BJ (cell line): ENCODE measurements around the gene MYO9B. TPM values are rescaled to one million over a fixed set of nuclear protein-coding genes. Genes with fewer than 3 reads are reported as not detected.

Experiments used
- CTCF ChIA-PET: fragments of 350-600 bp; formaldehyde crosslinking; extraction: SDS; loops from one replicate; lab custom pipeline; 2021; ENCODE audit warnings: antibody characterized with exemption, inconsistent platforms; lab: Yijun Ruan, JAX
- POLR2A ChIA-PET: fragments of 300-600 bp; sonication (Branson Sonifier 250); formaldehyde crosslinking; extraction: SDS; loops from one replicate; lab custom pipeline; 2021; ENCODE audit warnings: antibody characterized with exemption; lab: Charles Lee
- DNase-seq: peaks from one replicate; pipeline ENCODE4 v3.0.0-alpha.2; 2011; ENCODE audit warnings: low read depth
- H3K27me3 ChIP-seq: 2 replicates; pipeline ENCODE4 v1.6.0; 2011; ENCODE audit warnings: low read length; ENCODE audit not compliant: control insufficient read depth, insufficient read depth
- H3K36me3 ChIP-seq: 2 replicates; pipeline ENCODE4 v1.5.1; 2011; ENCODE audit warnings: low read length; ENCODE audit not compliant: control insufficient read depth, insufficient read depth
- H3K4me3 ChIP-seq: 2 replicates; pipeline ENCODE4 v1.5.1; 2011; ENCODE audit warnings: low read depth, mild to moderate bottlenecking, control low read depth, low read length
- polyA plus RNA-seq: library from polyadenylated mRNA; depleted of rRNA; stranded (reverse); fragments of >200 nt; gene quantifications from 2 replicates; pipeline ENCODE4 v1.2.3, GENCODE V29; 2011
- TF ChIP-seq, protein P1 (sequence below): IDR thresholded peaks from 2 replicates; pipeline ENCODE4 v1.5.1; 2011; ENCODE audit warnings: low read depth, mild to moderate bottlenecking, control low read depth, inconsistent platforms, low read length, moderate library complexity; ENCODE audit not compliant: insufficient read depth

The MYO9B gene
- polyA plus RNA-seq, 1 experiment: 40.8 TPM

DNA sequence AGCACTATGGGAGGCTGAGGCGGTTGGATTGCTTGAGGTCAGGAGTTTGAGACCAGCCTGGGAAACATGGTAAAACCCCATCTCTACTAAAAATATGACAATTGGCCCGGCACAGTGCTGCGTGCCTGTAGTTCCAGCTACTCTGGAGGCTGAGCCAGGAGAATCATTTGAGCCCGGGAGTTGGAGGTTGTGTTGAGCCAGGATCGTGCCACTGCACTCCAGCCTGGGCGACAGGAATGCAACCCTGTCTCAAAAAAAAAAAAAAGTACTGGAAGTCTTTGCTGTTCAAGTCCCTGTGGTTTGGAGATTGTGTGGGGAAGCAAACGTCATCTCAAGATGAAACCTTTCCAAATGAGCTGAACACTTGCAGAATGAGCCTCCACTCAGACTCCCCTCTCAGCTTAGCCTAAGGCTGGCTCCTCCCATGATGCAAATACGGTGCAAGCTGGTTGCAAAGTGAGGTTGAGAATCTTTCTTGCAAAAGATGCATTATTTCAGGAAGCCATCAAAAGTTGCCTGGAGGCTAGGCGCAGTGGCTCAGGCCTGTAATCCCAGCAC lies 46.2 kb downstream of the MYO9B start:
- DNase-seq: peak; percentile 44
- TF ChIP-seq, protein P1, sequence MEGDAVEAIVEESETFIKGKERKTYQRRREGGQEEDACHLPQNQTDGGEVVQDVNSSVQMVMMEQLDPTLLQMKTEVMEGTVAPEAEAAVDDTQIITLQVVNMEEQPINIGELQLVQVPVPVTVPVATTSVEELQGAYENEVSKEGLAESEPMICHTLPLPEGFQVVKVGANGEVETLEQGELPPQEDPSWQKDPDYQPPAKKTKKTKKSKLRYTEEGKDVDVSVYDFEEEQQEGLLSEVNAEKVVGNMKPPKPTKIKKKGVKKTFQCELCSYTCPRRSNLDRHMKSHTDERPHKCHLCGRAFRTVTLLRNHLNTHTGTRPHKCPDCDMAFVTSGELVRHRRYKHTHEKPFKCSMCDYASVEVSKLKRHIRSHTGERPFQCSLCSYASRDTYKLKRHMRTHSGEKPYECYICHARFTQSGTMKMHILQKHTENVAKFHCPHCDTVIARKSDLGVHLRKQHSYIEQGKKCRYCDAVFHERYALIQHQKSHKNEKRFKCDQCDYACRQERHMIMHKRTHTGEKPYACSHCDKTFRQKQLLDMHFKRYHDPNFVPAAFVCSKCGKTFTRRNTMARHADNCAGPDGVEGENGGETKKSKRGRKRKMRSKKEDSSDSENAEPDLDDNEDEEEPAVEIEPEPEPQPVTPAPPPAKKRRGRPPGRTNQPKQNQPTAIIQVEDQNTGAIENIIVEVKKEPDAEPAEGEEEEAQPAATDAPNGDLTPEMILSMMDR: no peak
- H3K27me3 ChIP-seq: no peaks in the 10 kb centered on the region
- POLR2A ChIA-PET: interaction anchor here (0.6 kb wide), 1 partner anchor 32 kb away, joined by 4 read pairs; no protein-coding TSS in a partner anchor
- CTCF ChIA-PET: interaction anchor here (0.6 kb wide), 1 partner anchor 27 kb away, joined by 4 read pairs; no protein-coding TSS in a partner anchor
- no peak overlapping the region for H3K4me3 ChIP-seq
- peaks cover 1% of the 10 kb centered on the region for H3K36me3 ChIP-seq

DNA sequence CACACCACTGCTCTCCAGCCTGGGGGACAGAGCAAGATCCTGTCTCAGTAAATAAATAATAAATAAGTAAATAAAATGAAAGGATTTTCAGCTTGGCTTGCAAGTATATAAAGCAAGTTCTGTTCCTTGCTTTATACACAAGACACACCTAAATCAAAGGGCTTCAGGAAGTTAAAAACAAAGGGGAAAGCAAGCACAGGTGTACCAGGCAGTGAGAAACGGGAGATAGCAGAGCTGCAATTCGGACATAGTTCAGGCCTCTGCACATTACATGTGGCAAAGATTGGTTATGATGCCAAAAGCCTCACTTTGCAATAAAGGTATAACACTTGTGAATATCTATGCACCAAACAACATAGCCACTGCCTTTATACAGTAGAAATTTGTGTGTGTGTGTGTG lies 47.5 kb downstream of the MYO9B start:
- Histone ChIP-seq H3K36me3 (peaks cover 1% of the 10 kb centered on the region), H3K4me3 (no peak overlapping the region), H3K27me3 (no peaks in the 10 kb centered on the region)
- ChIA-PET POLR2A (no interaction called here), CTCF (no interaction called here)
- TF ChIP-seq, protein P1: no peak
- DNase-seq: no peak

DNA sequence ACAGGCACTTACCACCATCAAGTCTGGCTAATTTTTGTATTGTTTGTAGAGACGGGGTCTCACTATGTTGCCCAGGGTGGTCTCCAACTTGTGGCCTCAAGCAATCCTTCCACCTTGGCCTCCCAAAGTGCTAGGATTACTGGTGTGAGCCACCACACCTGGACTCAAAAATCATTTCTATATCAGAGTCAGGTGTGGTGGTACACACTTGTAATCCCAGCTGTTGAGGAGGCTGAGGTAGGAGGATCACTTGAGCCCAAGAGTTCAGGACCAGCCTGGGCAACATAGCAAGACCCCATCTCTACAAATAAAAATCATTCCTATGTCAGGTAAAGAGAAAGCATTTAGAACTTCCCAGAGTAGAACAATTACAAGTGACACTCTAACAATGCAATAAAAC lies 48.4 kb downstream of the MYO9B start:
- peaks cover 1% of the 10 kb centered on the region for H3K36me3 ChIP-seq
- TF ChIP-seq, protein P1: no peak
- H3K4me3 ChIP-seq: no peak overlapping the region
- ChIA-PET CTCF (interaction anchor here (1.7 kb wide), 1 partner anchor 10 kb away, joined by 5 read pairs; no protein-coding TSS in a partner anchor), POLR2A (no interaction called here)
- no peaks in the 10 kb centered on the region for H3K27me3 ChIP-seq
- DNase-seq: no peak

DNA sequence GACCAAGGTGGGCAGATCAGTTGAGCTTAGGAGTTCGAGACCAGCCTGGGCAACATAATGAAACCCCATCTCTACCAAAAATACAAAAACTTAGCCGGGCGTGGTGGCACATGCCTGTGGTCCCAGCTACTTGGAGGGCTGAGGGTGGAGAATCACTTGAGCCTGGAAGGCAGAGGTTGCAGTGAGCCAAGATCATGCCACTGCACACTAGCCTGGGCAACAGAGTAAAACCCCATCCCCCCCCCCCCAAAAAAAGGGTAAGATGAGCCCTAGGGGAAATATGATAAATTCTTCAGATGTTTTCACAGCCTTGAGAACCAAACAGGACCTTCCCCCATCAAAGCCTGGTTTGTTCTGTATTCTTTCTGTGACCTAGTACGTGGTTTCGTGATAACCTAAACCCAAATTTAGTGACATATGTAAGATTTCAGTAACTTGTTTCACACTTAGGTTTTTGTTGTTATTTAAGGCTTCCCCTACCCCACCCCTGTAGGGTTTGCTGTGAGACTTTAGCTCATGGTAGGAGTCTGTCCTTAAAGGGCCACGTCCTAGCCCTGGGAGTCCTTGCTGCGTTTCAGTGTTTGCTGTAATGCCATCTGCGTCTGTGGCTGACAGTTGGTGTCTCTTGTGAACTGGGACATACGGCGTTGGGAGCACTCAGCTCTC lies 49.6 kb downstream of the MYO9B start:
- TF ChIP-seq, protein P1: no peak
- ChIA-PET POLR2A (interaction anchor here (0.5 to 0.7 kb wide), 2 partner anchors 9 to 104 kb away, joined by 6 to 18 read pairs; no protein-coding TSS in a partner anchor), CTCF (interaction anchor here (0.6 to 1.7 kb wide), 3 partner anchors 9 to 49 kb away, joined by 3 to 5 read pairs (median 5); no protein-coding TSS in a partner anchor)
- Histone ChIP-seq H3K36me3 (peaks cover 3% of the 10 kb centered on the region), H3K27me3 (no peaks in the 10 kb centered on the region), H3K4me3 (no peak overlapping the region)
- no peak for DNase-seq
